Mammary epithelial cell (primary cell): Measurements from ENCODE around the gene ZNF783.

Experiments
- EZH2 ChIP-seq: IDR thresholded peaks from 2 replicates; pipeline ENCODE4 v1.6.1; 2012; ENCODE audit warnings: low read length, inconsistent platforms, borderline replicate concordance
- TF ChIP-seq, protein P1 (sequence below), 2 donors: IDR thresholded peaks in 1 of 2; conservative IDR thresholded peaks in 1 of 2; 2 replicates each; pipeline ENCODE4 v1.5.1; 2011 to 2012; ENCODE audit warnings: inconsistent platforms in 2 of 2, low read length in 2 of 2, mild to moderate bottlenecking in 2 of 2, control low read depth in 1 of 2, low read depth in 1 of 2; ENCODE audit not compliant: insufficient read depth in 1 of 2; ENCODE audit errors: extremely low read depth in 1 of 2

DNA sequence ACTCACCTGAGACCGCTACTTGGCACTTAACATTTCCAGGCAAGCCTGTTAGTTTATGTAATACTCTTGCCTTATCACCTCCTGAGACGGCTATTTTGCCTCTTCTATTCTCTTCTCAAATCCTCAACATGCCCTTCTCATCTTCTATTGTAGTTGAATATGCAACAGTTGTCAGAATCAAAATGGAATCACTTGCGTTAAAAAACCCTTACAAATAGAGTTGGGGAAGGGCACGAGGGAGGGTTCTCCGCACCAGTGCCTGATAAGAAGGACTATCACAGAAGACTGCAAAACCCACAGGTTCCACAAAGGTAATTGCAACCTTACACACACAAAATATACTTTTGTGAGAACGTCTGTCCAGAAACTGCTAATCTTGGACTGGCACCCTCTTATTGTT is 57.4 kb downstream of the ZNF783 start:
- TF ChIP-seq, protein P1, sequence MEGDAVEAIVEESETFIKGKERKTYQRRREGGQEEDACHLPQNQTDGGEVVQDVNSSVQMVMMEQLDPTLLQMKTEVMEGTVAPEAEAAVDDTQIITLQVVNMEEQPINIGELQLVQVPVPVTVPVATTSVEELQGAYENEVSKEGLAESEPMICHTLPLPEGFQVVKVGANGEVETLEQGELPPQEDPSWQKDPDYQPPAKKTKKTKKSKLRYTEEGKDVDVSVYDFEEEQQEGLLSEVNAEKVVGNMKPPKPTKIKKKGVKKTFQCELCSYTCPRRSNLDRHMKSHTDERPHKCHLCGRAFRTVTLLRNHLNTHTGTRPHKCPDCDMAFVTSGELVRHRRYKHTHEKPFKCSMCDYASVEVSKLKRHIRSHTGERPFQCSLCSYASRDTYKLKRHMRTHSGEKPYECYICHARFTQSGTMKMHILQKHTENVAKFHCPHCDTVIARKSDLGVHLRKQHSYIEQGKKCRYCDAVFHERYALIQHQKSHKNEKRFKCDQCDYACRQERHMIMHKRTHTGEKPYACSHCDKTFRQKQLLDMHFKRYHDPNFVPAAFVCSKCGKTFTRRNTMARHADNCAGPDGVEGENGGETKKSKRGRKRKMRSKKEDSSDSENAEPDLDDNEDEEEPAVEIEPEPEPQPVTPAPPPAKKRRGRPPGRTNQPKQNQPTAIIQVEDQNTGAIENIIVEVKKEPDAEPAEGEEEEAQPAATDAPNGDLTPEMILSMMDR (conservative IDR thresholded peaks at IDR 0.05 in 1 of 2, IDR thresholded peaks at IDR 0.05 in 1 of 2; ENCODE audit: extremely low read depth in 1 of 2, insufficient read depth in 1 of 2, low read depth in 1 of 2, low read length in 2 of 2) = no peak
- TF ChIP-seq EZH2 = no peak
